DMS79 treated with DMSO at 0.1 percent for 48 hours (cell line): ENCODE results near the gene FMO2.
"Not testable (repeated sequence)": the region's sequence is repeated elsewhere in the genome, so short reads cannot be mapped to it uniquely, and the experiment has no call there.

Experiments used
- DNase-seq: peaks from one replicate; lab custom pipeline; 2025; lab: John Stamatoyannopoulos, UW

Gene FMO2

GRCh38 chr1:171219346-171220080, 34.4 kb downstream of the FMO2 start:
- DNase-seq: no peak

- DNase-seq: no peak
Measured at GRCh38 chr1:171220081-171220420, 35.0 kb downstream of the FMO2 start.

- DNase-seq: no peak
Measured at GRCh38 chr1:171220581-171221054, 35.5 kb downstream of the FMO2 start.

- peak; percentile 14 for DNase-seq
Measured at GRCh38 chr1:171221665-171222591, 36.8 kb downstream of the FMO2 start.

GRCh38 chr1:171222936-171223335, 37.8 kb downstream of the FMO2 start:
- no peak for DNase-seq

- DNase-seq: not testable (repeated sequence)
Measured at GRCh38 chr1:171224257-171224656, 39.2 kb downstream of the FMO2 start.

GRCh38 chr1:171226747-171227370, 41.8 kb downstream of the FMO2 start:
- peak; percentile 75 for DNase-seq

- no peak for DNase-seq
Measured at GRCh38 chr1:171231326-171231725, 46.2 kb downstream of the FMO2 start.

- no peak for DNase-seq
Measured at GRCh38 chr1:171233183-171233582, 48.1 kb downstream of the FMO2 start.

GRCh38 chr1:171236231-171236630, 51.1 kb downstream of the FMO2 start:
- not testable (repeated sequence) for DNase-seq

GRCh38 chr1:171243878-171244277, 58.8 kb downstream of the FMO2 start:
- no peak for DNase-seq

GRCh38 chr1:171245458-171246064, 60.5 kb downstream of the FMO2 start:
- DNase-seq: no peak

GRCh38 chr1:171247501-171247900, 62.4 kb downstream of the FMO2 start:
- no peak for DNase-seq

- no peak for DNase-seq
Measured at GRCh38 chr1:171248302-171248701, 63.2 kb downstream of the FMO2 start, which contains the start of gene FMO1. FMO1 (plus strand) TSS chr1:171248494; CDS start chr1:171258088, 9,594 bp downstream.

GRCh38 chr1:171248841-171249240, 63.7 kb downstream of the FMO2 start:
- no peak for DNase-seq

- DNase-seq: peak; percentile 25
Measured at GRCh38 chr1:171250263-171250662, 65.2 kb downstream of the FMO2 start.

GRCh38 chr1:171251042-171251951, 66.2 kb downstream of the FMO2 start:
- peak; percentile 75 for DNase-seq

GRCh38 chr1:171251952-171252300, 66.8 kb downstream of the FMO2 start:
- no peak for DNase-seq

- peak; percentile 33 for DNase-seq
Measured at GRCh38 chr1:171252482-171252881, 67.4 kb downstream of the FMO2 start.

GRCh38 chr1:171254859-171255258, 69.8 kb downstream of the FMO2 start:
- no peak for DNase-seq
